ENCODE data around the gene KCNB1.

Gene KCNB1

GRCh38 chr20:49413677-49414076 is 68.8 kb downstream of the KCNB1 start:
- TF ChIP-seq REST (IDR thresholded peaks at IDR 0.05; ENCODE audit: insufficient replicate concordance, low read depth), result no peak
- no peak for TF ChIP-seq SPI1 (IDR thresholded peaks at IDR 0.05; ENCODE audit: borderline replicate concordance, low read depth)
- no peak for TF ChIP-seq GABPA (IDR thresholded peaks at IDR 0.05; ENCODE audit: low read depth)
- TF ChIP-seq CTCF (IDR thresholded peaks at IDR 0.05; ENCODE audit: insufficient read depth, low read length), result no peak
- no peak for TF ChIP-seq POLR2AphosphoS5 (IDR thresholded peaks at IDR 0.05; ENCODE audit: low read depth)
- peaks cover 10% of the 10 kb centered on the region for H3K27me3 ChIP-seq (ENCODE audit: insufficient read depth, poor library complexity, severe bottlenecking)

GRCh38 chr20:49412953-49413352 is 69.5 kb downstream of the KCNB1 start:
- DNase-seq (ENCODE audit: low read depth in 1 of 2, low spot score in 1 of 2), result no peak
- H3K27me3 ChIP-seq (ENCODE audit: insufficient read depth, poor library complexity, severe bottlenecking), result peaks cover 10% of the 10 kb centered on the region
- H3K4me3 ChIP-seq (replicated peaks; ENCODE audit: insufficient read depth, low read length), result no peak overlapping the region
- no peak overlapping the region for H3K27ac ChIP-seq (replicated peaks)
- no peak for TF ChIP-seq GABPA (IDR thresholded peaks at IDR 0.05; ENCODE audit: low read depth)
- no peak for TF ChIP-seq SPI1 (IDR thresholded peaks at IDR 0.05; ENCODE audit: borderline replicate concordance, low read depth)
- TF ChIP-seq POLR2AphosphoS5 (IDR thresholded peaks at IDR 0.05; ENCODE audit: low read depth), result no peak
- TF ChIP-seq REST (IDR thresholded peaks at IDR 0.05; ENCODE audit: insufficient replicate concordance, low read depth), result no peak
- TF ChIP-seq CTCF (IDR thresholded peaks at IDR 0.05; ENCODE audit: insufficient read depth, low read length), result no peak

More at GRCh38 chr20:49413677-49414076, 68.8 kb downstream of the KCNB1 start:
- Histone ChIP-seq H3K4me3 (replicated peaks; ENCODE audit: insufficient read depth, low read length) (no peak overlapping the region), H3K27ac (replicated peaks) (no peak overlapping the region)
- no peak for DNase-seq (ENCODE audit: low read depth in 1 of 2, low spot score in 1 of 2)

- TF ChIP-seq REST (IDR thresholded peaks at IDR 0.05; ENCODE audit: insufficient replicate concordance, low read depth), result no peak
- TF ChIP-seq SPI1 (IDR thresholded peaks at IDR 0.05; ENCODE audit: borderline replicate concordance, low read depth), result no peak
- no peak for TF ChIP-seq CTCF (IDR thresholded peaks at IDR 0.05; ENCODE audit: insufficient read depth, low read length)
- no peak for TF ChIP-seq POLR2AphosphoS5 (IDR thresholded peaks at IDR 0.05; ENCODE audit: low read depth)
- no peak for TF ChIP-seq GABPA (IDR thresholded peaks at IDR 0.05; ENCODE audit: low read depth)
- Histone ChIP-seq H3K4me3 (replicated peaks; ENCODE audit: insufficient read depth, low read length) (no peak overlapping the region), H3K27me3 (ENCODE audit: insufficient read depth, poor library complexity, severe bottlenecking) (peaks cover 10% of the 10 kb centered on the region), H3K27ac (replicated peaks) (no peak overlapping the region)
- no peak for DNase-seq (ENCODE audit: low read depth in 1 of 2, low spot score in 1 of 2)
Observed at GRCh38 chr20:49412254-49412653, 70.2 kb downstream of the KCNB1 start.

All from HL-60 (cell line).